Right ventricle myocardium inferior (tissue), 1 donor: Measurements from ENCODE around the gene TRPM3. TPM values are rescaled to one million over a fixed set of nuclear protein-coding genes. Genes with fewer than 3 reads are reported as not detected.

Source experiments
- ATAC-seq: fragments of 200-7000 bp; cut with Tn5 transposase; one replicate; pipeline ENCODE4 v1.9.1; 2020; ENCODE audit warnings: mild to moderate bottlenecking, moderate library complexity
- DNase-seq: peaks from one replicate; pipeline ENCODE4 v3.0.0; 2021; ENCODE audit errors: missing footprints
- intact Hi-C: fragments of 100-400 bp; cut with DNase I; formaldehyde crosslinking; loops from one replicate; pipeline ENCODE4 v1.11.0; 2022
- total RNA-seq: library from RNA; stranded (reverse); fragmentation: NEBNext Ultra II Directional; extraction: Animal tissue kit (Norgen Biotek cat#: 25700); gene quantifications from one replicate; pipeline ENCODE4 v1.2.1, GENCODE V29; 2021
- donor health status: DM: no; HTN: yes; CAD: no; lungs with severe emphysema.

Gene TRPM3
- total RNA-seq, 1 donor from 2014 or later: not detected

- DNase-seq: no peak
- intact Hi-C loops: loop anchor here (10.0 kb wide), 1 partner anchor 51 kb away; no protein-coding TSS in a partner anchor
- ATAC-seq: peak; percentile 12
Observed at GRCh38 chr9:70615464-70616138, 505.8 kb downstream of the TRPM3 start.

- no peak for DNase-seq
- intact Hi-C loops: loop anchor here (10.0 kb wide), 1 partner anchor 50 kb away; no protein-coding TSS in a partner anchor
- peak; percentile 69 for ATAC-seq
Observed at GRCh38 chr9:70614786-70615463, 506.5 kb downstream of the TRPM3 start.

GRCh38 chr9:70613024-70613768 lies 508.2 kb downstream of the TRPM3 start:
- intact Hi-C loops: loop anchor here (10.0 kb wide), 1 partner anchor 48 kb away; no protein-coding TSS in a partner anchor
- no peak for ATAC-seq

GRCh38 chr9:70610287-70610644 lies 511.2 kb downstream of the TRPM3 start:
- intact Hi-C loops: loop anchor here (10.0 kb wide), 1 partner anchor 45 kb away; no protein-coding TSS in a partner anchor
- DNase-seq (no peak), ATAC-seq (no peak)

More at GRCh38 chr9:70613024-70613768, 508.2 kb downstream of the TRPM3 start:
- DNase-seq: no peak

GRCh38 chr9:70609542-70610286 lies 511.7 kb downstream of the TRPM3 start:
- intact Hi-C loops: loop anchor here (10.0 kb wide), 2 partner anchors 45 to 635 kb away; no protein-coding TSS in a partner anchor
- peak; percentile 57 for ATAC-seq
- DNase-seq: no peak

- no peak for ATAC-seq
- no peak for DNase-seq
- intact Hi-C loops: loop anchor here (10.0 kb wide), 1 partner anchor 634 kb away; no protein-coding TSS in a partner anchor
Observed at GRCh38 chr9:70609011-70609410, 512.4 kb downstream of the TRPM3 start.

GRCh38 chr9:70607926-70608325 lies 513.5 kb downstream of the TRPM3 start:
- ATAC-seq: no peak
- intact Hi-C loops: loop anchor here (10.0 kb wide), 1 partner anchor 633 kb away; no protein-coding TSS in a partner anchor
- no peak for DNase-seq

GRCh38 chr9:70607329-70607728 lies 514.1 kb downstream of the TRPM3 start:
- DNase-seq (no peak), ATAC-seq (no peak)
- intact Hi-C loops: loop anchor here (10.0 kb wide), 1 partner anchor 633 kb away; no protein-coding TSS in a partner anchor

GRCh38 chr9:70603020-70603411 lies 518.4 kb downstream of the TRPM3 start:
- intact Hi-C loops: loop anchor here (5.0 to 10.0 kb wide), 4 partner anchors 196 to 628 kb away; partner anchors contain the start of gene SMC5
- DNase-seq: no peak
- ATAC-seq: no peak

- intact Hi-C loops: loop anchor here (1.0 to 10.0 kb wide), 6 partner anchors 195 to 628 kb away; partner anchors contain the start of gene SMC5
- DNase-seq: no peak
- ATAC-seq: peak; percentile 59
Observed at GRCh38 chr9:70602321-70603019, 519.0 kb downstream of the TRPM3 start.

GRCh38 chr9:70601000-70601951 lies 520.1 kb downstream of the TRPM3 start:
- ATAC-seq (peak; percentile 88), DNase-seq (peak; percentile 98)
- intact Hi-C loops: loop anchor here (1.0 to 10.0 kb wide), 6 partner anchors 121 to 626 kb away; partner anchors contain the start of gene SMC5

GRCh38 chr9:70600506-70600905 lies 520.9 kb downstream of the TRPM3 start:
- ATAC-seq: peak; percentile 11
- no peak for DNase-seq
- intact Hi-C loops: loop anchor here (5.0 to 10.0 kb wide), 4 partner anchors 193 to 626 kb away; partner anchors contain the start of gene SMC5

- ATAC-seq (no peak), DNase-seq (no peak)
- intact Hi-C loops: no loop called here
Observed at GRCh38 chr9:70597886-70598285, 523.5 kb downstream of the TRPM3 start.

GRCh38 chr9:70595211-70595610 lies 526.2 kb downstream of the TRPM3 start:
- DNase-seq (no peak), ATAC-seq (peak; percentile 30)
- intact Hi-C loops: no loop called here

- intact Hi-C loops: no loop called here
- DNase-seq: no peak
- no peak for ATAC-seq
Observed at GRCh38 chr9:70594386-70594944, 527.0 kb downstream of the TRPM3 start.

GRCh38 chr9:70593241-70593640 lies 528.2 kb downstream of the TRPM3 start:
- no peak for DNase-seq
- no peak for ATAC-seq
- intact Hi-C loops: no loop called here
